Gastrocnemius medialis (tissue), 4 donors: ENCODE measurements around the gene SCN10A. TPM values are rescaled to one million over a fixed set of nuclear protein-coding genes. Genes with fewer than 3 reads are reported as not detected.
A peak's percentile ranks its signal among the peaks of the same experiment; 100 is the strongest.

ENCODE experiments used
- ATAC-seq, 2 donors: fragments of 150-250 bp; one replicate each; pipeline ENCODE4 v1.9.1; 2016
- DNase-seq, 2 donors: peaks; one replicate each; pipeline ENCODE4 v3.0.0-alpha.2; 2019
- H3K27ac ChIP-seq, 4 donors: fragments of 200-600 bp; sonication (generic); 1 replicate in 1 of 4; 2 replicates in 3 of 4; pipeline ENCODE4 v1.5.1; 2016 to 2018; ENCODE audit warnings: mild to moderate bottlenecking in 2 of 4, moderate library complexity in 1 of 4
- H3K27me3 ChIP-seq, 3 donors: fragments of 200-600 bp; sonication (generic) in 2 of 3; 1 replicate in 1 of 3; 2 replicates in 2 of 3; pipeline versions ENCODE4 v1.5.1 to v1.6.0; 2016 to 2019; ENCODE audit warnings: mild to moderate bottlenecking in 1 of 3, moderate library complexity in 1 of 3
- H3K36me3 ChIP-seq, 2 donors: fragments of 200-600 bp; sonication (generic) in 1 of 2; one replicate each; pipeline ENCODE4 v1.5.1; 2017 to 2018
- H3K4me1 ChIP-seq, 2 donors: fragments of 200-600 bp; sonication (generic) in 1 of 2; one replicate each; pipeline ENCODE4 v1.5.1; 2016 to 2017; ENCODE audit warnings: mild to moderate bottlenecking in 2 of 2
- H3K4me3 ChIP-seq, 4 donors: fragments of 200-600 bp; sonication (generic) in 3 of 4; 1 replicate in 1 of 4; 2 replicates in 3 of 4; pipeline ENCODE4 v1.5.1; 2016 to 2019; ENCODE audit warnings: mild to moderate bottlenecking in 2 of 4
- H3K9me3 ChIP-seq, 3 donors: fragments of 200-600 bp; sonication (generic) in 2 of 3; 1 replicate in 1 of 3; 2 replicates in 2 of 3; pipeline ENCODE4 v1.5.1; 2016 to 2019
- POLR2A ChIP-seq, 2 donors: fragments of 450-650 bp; IDR thresholded peaks; one replicate each; pipeline ENCODE4 v1.6.1; 2017; ENCODE audit warnings: antibody characterized with exemption in 2 of 2, mild to moderate bottlenecking in 2 of 2, moderate library complexity in 2 of 2
- in situ Hi-C, 4 donors: fragments of 200-750 bp; cut with MboI; loops; one replicate each; pipeline versions ENCODE4 v1.15.0 to v1.8.0; 2017; ENCODE audit warnings: low sequenced_read_pairs in 4 of 4
- intact Hi-C: fragments of 100-400 bp; cut with DNase I; formaldehyde crosslinking; loops from one replicate; pipeline ENCODE4 v1.15.1; 2023; ENCODE audit warnings: low total_unique reads
- total RNA-seq, 4 donors: library from RNA; depleted of rRNA; stranded (reverse); fragments of >200 nt; gene quantifications; one replicate each; pipeline versions ENCODE4 v1.1.0 to v1.2.3, GENCODE V29; 2016
- TF ChIP-seq, protein P1 (sequence below), 5 experiments: fragments of 450-650 bp in 3 of 5; fragments of 200-600 bp in 2 of 5; sonication (generic) in 2 of 5; IDR thresholded peaks in 4 of 5; conservative IDR thresholded peaks in 1 of 5; 1 replicate in 4 of 5; 2 replicates in 1 of 5; pipeline ENCODE4 v1.5.1; 2016 to 2019; ENCODE audit warnings: antibody characterized with exemption in 5 of 5, mild to moderate bottlenecking in 3 of 5, moderate library complexity in 3 of 5

SCN10A gene
- total RNA-seq, 4 donors from 2014 or later, result not detected

DNA sequence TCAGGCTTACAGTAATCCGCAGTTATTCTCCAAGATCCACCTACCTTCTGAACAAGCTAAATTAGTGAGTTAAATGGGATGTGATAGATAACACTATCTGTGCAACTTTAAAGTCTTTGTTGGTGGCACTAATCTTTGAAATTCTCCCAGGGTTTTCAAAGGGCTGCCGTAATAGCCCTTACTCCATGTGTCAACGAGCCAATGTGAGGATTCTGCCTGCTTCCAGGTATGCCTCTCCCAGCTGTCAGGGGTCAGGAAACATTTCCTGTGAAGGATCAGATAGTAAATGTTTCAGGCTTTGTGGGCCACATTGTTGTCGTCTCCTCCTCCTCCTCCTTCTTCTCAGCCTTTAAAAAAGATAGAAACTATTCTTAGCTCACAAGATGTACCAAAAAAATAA, 146.3 kb downstream of the SCN10A start:
- in situ Hi-C loops, result no loop called here
- Histone ChIP-seq H3K36me3 (no peaks in the 10 kb centered on the region), H3K4me1 (no peaks in the 10 kb centered on the region), H3K4me3 (no peak overlapping the region), H3K27ac (no peak overlapping the region), H3K27me3 (no peaks in the 10 kb centered on the region), H3K9me3 (no peaks in the 10 kb centered on the region)
- no peak for ATAC-seq
- DNase-seq, result no peak
- TF ChIP-seq, protein P1, sequence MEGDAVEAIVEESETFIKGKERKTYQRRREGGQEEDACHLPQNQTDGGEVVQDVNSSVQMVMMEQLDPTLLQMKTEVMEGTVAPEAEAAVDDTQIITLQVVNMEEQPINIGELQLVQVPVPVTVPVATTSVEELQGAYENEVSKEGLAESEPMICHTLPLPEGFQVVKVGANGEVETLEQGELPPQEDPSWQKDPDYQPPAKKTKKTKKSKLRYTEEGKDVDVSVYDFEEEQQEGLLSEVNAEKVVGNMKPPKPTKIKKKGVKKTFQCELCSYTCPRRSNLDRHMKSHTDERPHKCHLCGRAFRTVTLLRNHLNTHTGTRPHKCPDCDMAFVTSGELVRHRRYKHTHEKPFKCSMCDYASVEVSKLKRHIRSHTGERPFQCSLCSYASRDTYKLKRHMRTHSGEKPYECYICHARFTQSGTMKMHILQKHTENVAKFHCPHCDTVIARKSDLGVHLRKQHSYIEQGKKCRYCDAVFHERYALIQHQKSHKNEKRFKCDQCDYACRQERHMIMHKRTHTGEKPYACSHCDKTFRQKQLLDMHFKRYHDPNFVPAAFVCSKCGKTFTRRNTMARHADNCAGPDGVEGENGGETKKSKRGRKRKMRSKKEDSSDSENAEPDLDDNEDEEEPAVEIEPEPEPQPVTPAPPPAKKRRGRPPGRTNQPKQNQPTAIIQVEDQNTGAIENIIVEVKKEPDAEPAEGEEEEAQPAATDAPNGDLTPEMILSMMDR (IDR thresholded peaks at IDR 0.05 in 4 of 5, conservative IDR thresholded peaks at IDR 0.05 in 1 of 5), result no peak
- no peak for TF ChIP-seq POLR2A (IDR thresholded peaks at IDR 0.05)
- intact Hi-C loops, result no loop called here

DNA sequence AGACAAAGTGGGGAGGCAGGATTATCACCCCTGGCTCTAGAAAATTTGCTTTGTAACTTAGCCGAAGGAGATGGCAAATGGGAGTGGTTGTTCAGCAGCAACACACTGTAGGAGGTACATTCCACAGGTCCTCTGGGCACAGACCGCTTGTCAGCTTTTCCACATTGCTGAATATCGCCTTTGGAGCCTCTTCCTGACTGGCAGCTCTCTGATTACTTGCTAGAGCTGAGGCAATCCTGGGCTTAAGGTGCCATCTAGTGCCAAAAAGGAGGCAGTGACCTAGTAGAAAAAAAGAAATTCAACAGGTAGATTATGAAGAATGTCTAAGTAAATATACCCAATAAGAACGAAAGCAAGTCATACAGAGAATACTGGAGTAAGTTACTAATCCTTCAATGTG, 153.5 kb downstream of the SCN10A start:
- H3K27ac ChIP-seq, result no peak overlapping the region
- H3K4me3 ChIP-seq, result no peak overlapping the region
- intact Hi-C loops (no loop called here), in situ Hi-C loops (no loop called here)
- ATAC-seq (no peak), DNase-seq (no peak)
- H3K4me1 ChIP-seq, result no peaks in the 10 kb centered on the region
- H3K9me3 ChIP-seq, result no peaks in the 10 kb centered on the region
- TF ChIP-seq, protein P1 (IDR thresholded peaks at IDR 0.05 in 4 of 5, conservative IDR thresholded peaks at IDR 0.05 in 1 of 5), result no peak
- no peak for TF ChIP-seq POLR2A (IDR thresholded peaks at IDR 0.05)
- H3K27me3 ChIP-seq, result peaks cover 6 to 13% (median 10%) of the 10 kb centered on the region in 3 donors
- H3K36me3 ChIP-seq, result no peaks in the 10 kb centered on the region

DNA sequence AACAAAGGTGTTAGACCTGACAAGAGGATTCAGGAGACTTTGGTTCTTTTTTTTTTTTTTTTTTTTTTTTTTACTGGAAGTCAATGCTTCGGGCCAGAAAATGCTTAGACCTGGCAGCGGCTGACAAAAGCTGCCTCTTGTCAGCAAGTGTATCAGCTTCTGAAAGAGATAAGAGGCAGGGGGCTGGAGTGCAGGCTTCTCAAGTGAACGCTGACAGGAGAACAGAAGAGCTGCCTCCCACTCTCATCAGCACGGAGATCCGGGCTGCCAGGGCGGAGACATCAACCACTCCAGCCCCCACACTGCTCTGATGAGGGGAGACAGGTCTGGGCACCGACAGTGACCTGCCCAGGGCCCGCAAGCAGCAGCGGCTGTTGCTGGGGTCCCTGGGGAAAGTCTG, 157.2 kb downstream of the SCN10A start:
- Histone ChIP-seq H3K9me3 (no peaks in the 10 kb centered on the region), H3K27me3 (peaks cover 6 to 23% (median 17%) of the 10 kb centered on the region in 3 donors), H3K4me3 (no peak overlapping the region), H3K4me1 (no peaks in the 10 kb centered on the region), H3K27ac (no peak overlapping the region), H3K36me3 (no peaks in the 10 kb centered on the region)
- DNase-seq (no peak), ATAC-seq (no peak)
- in situ Hi-C loops, result no loop called here
- intact Hi-C loops, result no loop called here
- no peak for TF ChIP-seq POLR2A (IDR thresholded peaks at IDR 0.05)
- TF ChIP-seq, protein P1 (IDR thresholded peaks at IDR 0.05 in 4 of 5, conservative IDR thresholded peaks at IDR 0.05 in 1 of 5), result no peak

DNA sequence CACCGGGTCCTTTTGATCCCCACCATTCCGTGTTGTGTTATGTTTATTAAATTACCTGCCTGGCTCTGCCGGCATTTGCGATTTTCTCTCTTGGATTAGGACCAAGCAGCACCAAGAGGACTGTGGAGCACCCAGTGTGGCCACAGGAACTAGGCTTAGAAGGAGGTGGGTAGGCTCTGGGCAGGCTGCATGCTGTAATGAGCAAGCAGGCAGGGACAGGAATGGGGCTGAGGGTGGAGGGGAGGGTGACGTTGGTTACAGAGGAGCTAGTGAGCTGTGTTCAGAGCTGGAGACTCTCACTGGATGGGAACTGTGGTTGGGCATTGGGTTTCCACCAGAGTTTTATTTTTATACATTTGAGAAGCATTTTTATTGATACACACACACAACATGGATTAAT, 158.6 kb downstream of the SCN10A start:
- peaks cover 6 to 23% (median 17%) of the 10 kb centered on the region in 3 donors for H3K27me3 ChIP-seq
- H3K27ac ChIP-seq, result no peak overlapping the region
- DNase-seq (no peak), ATAC-seq (no peak)
- intact Hi-C loops (no loop called here), in situ Hi-C loops (no loop called here)
- no peaks in the 10 kb centered on the region for H3K9me3 ChIP-seq
- no peak for TF ChIP-seq POLR2A (IDR thresholded peaks at IDR 0.05)
- TF ChIP-seq, protein P1 (IDR thresholded peaks at IDR 0.05 in 4 of 5, conservative IDR thresholded peaks at IDR 0.05 in 1 of 5), result no peak
- H3K36me3 ChIP-seq, result no peaks in the 10 kb centered on the region
- no peak overlapping the region for H3K4me3 ChIP-seq
- no peaks in the 10 kb centered on the region for H3K4me1 ChIP-seq

DNA sequence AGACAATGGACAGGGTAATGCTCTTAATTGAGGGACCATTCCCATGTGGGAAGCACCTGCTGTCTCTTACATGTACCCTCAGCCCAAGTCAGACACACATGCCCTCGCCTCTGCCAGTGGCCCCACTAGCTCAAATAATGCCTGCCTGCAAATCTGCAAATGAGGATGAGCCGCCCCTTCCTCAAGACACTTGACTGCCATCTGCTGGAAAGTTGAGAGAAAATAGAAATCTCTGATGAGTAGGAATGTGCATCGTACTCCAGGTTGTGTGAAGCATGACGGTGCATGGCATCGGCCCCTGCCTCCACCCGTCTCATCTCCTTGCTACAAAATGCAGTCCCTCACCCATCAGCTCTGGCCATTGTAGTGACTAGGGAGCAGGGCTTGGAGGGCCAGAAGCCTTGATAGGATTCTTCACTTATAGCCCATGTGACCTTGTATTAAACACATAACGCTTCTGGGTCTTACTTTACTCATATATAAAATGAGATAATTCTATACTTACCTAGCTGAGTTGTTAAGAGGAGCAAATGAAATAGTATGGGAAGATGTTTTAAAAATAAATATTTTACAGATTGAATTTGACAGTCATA, 160.2 kb downstream of the SCN10A start:
- ATAC-seq (no peak), DNase-seq (no peak)
- H3K4me1 ChIP-seq, result peaks cover 0 to 3% of the 10 kb centered on the region in 2 donors
- intact Hi-C loops, result no loop called here
- no peak overlapping the region for H3K27ac ChIP-seq
- in situ Hi-C loops, result no loop called here
- H3K9me3 ChIP-seq, result no peaks in the 10 kb centered on the region
- H3K36me3 ChIP-seq, result no peaks in the 10 kb centered on the region
- TF ChIP-seq POLR2A (IDR thresholded peaks at IDR 0.05), result no peak
- TF ChIP-seq, protein P1 (IDR thresholded peaks at IDR 0.05 in 4 of 5, conservative IDR thresholded peaks at IDR 0.05 in 1 of 5), result peak in 2 of 5 experiments; percentile 8 to 31
- peaks cover 6 to 23% (median 17%) of the 10 kb centered on the region in 3 donors for H3K27me3 ChIP-seq
- no peak overlapping the region for H3K4me3 ChIP-seq
